Left renal cortex interstitium (tissue), 4 donors: ENCODE measurements around the gene CHRDL2. TPM values are rescaled to one million over a fixed set of nuclear protein-coding genes. Genes with fewer than 3 reads are reported as not detected.
"Not testable (repeated sequence)": the region's sequence is repeated elsewhere in the genome, so short reads cannot be mapped to it uniquely, and the experiment has no call there.

Experiments
- DNase-seq, 4 donors: peaks; one replicate each; pipeline ENCODE4 v3.0.0-alpha.2; 2013; ENCODE audit warnings: low read depth in 4 of 4, low spot score in 2 of 4, missing footprints in 1 of 4
- polyA plus RNA-seq, 4 donors: library from polyadenylated mRNA; unstranded; fragments of 120-200 nt; gene quantifications; one replicate each; pipeline ENCODE4 v1.2.1, GENCODE V29; 2013; ENCODE audit not compliant: insufficient read length in 4 of 4

Gene CHRDL2, protein sequence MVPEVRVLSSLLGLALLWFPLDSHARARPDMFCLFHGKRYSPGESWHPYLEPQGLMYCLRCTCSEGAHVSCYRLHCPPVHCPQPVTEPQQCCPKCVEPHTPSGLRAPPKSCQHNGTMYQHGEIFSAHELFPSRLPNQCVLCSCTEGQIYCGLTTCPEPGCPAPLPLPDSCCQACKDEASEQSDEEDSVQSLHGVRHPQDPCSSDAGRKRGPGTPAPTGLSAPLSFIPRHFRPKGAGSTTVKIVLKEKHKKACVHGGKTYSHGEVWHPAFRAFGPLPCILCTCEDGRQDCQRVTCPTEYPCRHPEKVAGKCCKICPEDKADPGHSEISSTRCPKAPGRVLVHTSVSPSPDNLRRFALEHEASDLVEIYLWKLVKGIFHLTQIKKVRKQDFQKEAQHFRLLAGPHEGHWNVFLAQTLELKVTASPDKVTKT
- under 1 TPM; 0.19 to 0.99 (median 0.54) TPM for polyA plus RNA-seq

DNA sequence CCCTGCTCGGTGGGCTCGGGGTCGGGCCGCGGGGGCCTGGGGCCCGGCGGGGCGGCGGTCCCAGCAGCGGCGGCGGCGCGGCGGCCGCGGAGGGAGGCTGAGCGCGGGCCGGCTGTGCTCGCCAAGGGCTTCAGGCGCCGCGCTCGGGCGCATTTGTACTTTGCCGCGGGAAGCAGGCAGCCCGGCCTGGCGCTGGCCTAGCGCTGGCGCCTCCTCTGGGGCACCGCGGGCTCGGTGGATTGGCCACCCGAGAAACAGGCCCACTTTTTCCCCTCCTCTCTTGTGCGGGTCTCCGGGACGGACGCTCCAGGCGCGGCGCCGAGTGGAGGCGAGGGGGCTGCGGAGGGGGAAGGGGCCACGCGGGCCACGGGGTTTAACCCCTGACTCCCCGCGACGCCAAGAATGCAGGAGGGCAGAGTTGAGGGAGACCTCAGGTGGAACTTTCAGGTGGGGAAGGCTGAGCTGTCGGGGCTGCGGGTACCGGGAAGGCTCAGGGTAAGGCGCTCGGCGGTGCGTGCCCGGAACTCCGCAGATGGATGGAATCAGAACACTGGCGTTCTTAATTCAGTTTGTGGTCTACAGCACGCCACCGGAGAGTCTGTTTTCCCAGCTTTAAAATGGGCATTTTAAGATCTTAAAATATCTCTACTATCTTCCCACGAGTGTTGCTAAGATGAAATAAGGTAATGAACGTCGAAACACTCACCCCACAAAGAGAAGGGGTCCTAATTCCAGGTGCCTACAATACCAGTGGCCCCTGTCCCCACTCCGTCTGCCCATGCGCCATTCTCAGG is at the start of gene CHRDL2:
TSS of gene CHRDL2 (minus strand) at position 126 of the 794 bp plus-strand sequence. CDS start 538 bp downstream, outside the sequence.
- no peak for DNase-seq

DNA sequence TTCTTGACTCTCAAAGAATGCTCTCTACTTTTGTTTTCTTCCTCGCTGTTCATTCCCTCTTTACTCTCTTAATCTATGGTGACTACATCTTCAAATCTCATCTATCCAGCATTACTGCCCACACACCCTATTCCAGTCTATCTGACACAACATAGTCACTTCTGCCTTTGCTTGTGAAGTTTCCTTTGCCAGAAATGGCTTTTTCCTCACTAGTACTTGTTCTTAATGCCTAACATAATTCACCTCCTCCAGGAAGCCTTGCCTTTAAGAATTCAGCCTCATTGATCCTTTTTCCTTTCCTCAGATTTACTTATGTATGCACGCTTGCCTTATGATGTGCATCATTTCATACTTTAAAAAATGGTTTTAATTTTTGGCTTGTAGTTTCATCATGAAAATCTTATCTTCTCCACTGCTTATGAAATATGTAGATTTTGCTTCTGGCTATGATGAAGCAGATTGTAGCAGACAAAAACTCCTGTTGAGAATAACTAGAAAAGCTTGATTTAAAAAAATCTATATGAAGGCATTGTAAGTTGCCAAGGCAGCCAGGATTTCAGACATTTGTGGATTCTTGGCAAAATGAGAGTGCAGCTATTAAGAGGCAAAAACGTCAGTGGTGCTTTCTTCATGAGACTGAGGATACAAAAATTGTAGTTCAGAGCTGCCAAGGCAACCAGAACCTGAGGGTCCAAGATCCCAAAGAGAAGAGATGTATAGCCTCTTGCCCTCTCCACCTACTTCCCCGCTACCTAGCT is 49.2 kb upstream of the CHRDL2 start:
- DNase-seq: no peak

DNA sequence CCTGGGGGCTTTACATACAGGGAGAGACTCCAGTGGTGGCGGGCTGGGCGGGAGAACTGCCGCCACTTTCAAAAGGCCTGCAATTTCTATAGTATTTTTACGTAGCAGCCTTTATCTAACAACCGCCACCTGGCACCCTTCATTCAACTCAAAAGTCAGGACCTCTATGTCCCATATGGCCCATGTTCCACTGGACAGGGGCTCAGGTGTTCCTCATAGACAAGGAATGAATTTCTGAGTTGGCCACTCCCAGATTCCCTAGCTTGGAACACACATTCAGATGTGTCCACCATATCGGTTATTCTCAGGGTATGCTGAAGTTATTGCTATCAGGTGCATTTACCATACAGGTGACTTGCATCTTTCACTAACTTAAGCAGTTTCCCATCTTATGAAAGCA is 47.4 kb upstream of the CHRDL2 start:
- DNase-seq: no peak

DNA sequence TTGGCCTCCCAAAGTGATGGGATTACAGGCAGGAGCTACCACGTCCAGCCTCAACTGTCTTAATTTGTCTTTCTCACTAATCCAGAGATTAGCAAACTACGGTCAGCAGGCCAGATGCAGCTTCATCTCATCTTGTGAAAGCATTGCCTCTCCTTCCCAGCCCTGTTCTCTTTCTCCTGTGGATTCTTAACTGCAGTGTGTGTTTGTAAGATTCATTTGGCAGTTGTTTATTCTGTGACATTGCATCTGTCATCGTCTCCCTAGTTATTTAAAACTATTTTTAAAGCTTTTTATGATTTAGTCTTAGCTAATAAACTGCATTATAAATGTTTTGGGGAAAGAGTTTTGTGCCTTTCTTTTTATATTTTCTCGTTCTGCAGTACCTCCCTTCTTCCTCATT is 46.7 kb upstream of the CHRDL2 start:
- no peak for DNase-seq

DNA sequence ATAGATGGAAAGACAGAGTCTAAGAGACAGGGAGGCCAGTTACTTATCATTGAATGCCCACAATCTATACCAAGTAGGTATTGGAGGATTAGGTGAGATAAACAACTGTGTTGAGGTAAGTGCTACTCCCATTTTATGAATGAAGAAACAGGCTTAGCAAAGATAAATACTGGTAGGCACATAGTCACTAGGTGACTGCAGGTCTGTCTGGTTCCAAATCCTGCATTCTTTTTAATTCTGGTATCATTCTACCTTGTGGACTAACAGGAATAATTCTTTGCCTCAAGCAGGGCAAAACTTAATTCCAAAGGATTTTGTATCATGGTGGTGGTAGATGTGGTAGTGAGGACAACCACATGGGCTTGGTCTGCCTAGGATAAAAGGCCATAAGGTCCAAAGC is 45.8 kb upstream of the CHRDL2 start:
- no peak for DNase-seq

DNA sequence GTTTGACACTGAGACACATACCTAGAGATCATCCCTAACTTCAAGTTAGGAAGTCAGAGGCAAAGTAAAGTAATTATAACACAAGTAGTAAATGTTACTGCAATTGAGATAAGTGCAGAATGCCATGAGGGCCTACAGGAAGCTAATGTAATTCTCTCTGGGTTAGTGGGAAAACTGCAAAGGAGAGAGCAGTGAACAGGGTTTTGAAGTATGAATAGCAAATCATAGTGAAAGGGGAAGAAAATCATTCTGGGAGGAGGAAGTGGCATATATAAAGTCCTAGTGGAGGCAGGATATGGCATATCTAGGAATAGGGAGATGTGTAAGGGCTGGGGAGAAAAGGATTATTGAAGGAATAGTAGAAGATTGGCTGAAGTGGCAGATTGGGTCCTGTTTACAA is 45.3 kb upstream of the CHRDL2 start:
- no peak for DNase-seq

DNA sequence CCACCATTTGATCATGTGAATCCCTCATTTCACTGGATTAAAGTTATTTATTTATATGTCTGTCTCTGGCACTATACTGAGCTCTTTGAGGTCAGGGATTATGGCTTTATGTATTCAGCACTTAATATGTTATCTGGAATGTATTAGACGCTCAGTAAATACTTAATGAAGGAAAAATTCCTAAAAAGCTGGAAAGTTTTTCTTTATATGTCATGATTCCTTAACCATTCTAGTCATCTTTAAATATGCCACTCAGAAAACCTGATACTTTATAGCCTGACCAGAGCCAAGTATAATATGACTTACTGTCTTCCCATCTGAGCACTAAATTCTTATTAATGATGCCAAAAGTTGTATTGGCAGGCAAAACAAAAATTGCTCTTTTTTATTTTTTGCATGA is 44.5 kb upstream of the CHRDL2 start:
- no peak for DNase-seq

DNA sequence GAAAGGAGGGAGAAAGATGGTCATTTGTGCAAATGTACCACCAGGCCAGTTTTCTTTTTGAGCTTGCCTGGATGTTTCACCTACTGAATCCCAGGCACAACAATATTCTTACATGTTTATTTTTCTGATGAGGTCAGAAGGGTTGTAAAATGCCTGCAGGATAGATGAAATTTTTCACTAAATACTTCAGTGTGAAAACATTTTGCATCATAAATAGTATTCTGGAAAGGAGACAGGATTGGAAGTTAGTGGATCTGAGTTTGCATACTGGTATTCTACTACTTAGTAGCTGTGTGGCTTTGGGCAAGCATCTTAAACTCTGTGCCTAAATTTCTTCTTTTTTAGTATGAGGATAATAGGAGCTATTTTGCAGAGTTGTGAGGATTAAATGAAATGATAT is 42.2 kb upstream of the CHRDL2 start:
- no peak for DNase-seq

DNA sequence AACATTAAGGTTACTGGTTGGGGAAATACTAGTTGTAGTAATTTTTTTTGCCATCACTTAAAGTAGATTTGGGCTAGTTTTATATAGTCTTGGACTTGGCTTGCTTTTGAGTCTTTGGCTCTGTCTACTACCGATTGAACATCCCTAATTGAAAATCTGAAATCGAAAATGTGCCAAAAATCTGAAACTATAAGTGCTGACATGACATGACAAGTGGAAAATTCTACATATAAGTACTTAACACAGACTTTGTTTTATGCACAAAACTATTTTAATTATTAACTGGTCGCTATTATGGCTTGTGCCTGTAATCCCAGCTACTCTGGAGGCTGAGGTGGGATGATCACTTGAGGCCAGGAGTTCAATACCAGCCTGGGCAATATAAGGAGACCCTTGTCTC is 39.9 kb upstream of the CHRDL2 start:
- no peak for DNase-seq

DNA sequence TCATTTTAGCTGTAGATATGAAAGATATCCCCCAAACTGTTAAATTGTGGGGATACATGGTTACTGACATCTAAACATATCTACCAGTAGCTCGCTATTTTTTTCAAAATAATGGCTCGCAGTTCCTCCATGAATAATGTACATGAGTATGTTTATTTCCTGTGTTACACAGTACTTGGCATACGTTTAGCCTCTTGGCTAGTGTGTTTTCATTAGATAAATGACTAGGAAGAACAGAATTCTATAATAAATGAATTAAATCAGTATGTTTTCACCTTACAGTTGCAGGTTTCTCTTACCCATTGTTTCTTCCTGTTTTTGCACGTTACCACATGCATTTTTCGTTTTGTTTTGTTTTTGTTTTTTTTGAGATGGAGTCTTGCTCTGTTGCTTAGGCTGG is 39.2 kb upstream of the CHRDL2 start:
- no peak for DNase-seq

DNA sequence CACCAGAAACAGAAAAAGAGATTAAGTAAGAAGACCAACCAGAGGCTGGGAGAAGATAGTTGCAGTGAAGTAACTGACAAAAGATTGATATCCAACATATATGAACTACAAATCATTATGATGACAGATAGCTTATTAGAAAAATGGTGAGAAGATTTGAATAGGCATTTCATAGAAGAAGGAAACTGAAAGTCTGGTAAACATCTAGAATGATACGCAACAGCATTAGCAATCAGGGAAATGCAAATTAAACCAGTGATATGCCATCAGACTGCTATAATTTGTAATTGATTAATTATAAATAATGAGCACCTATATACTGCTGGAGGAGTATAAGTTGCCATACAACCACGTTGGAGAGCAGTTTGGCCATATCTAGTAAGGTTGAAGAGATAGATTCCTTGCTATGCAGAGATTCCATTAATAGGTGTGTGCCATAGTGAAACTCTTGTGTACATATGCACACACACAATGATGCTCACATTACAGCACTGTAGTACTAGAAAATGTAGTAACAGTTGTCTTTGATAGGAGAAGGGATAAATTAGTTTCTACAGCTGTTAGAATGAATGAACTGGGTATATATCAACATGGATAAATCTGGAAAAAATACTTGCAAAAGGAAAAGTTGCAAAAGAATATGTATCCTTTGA is 38.0 kb upstream of the CHRDL2 start:
- no peak for DNase-seq

DNA sequence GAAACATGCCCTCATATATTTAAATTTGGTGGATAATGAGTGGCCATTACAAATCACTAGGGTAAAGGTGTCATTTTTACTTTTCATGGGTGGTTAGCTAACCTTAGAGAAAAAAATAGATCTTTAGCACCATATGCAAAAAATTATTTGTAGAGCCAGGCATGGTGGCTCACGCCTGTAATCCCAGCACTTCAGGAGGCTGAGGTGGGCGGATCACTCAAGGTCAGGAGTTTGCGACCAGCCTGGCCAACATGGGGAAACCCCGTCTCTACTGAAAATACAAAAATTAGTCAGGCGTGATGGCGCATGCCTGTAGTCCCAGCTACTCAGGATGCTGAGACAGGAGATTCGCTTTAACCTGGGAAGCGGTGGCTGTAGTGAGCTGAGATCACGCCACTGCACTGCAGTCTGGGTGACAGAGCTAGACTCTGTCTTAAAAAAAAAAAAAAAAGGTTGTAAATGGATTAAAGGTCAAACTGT is 37.0 kb upstream of the CHRDL2 start:
- not testable (repeated sequence) for DNase-seq

DNA sequence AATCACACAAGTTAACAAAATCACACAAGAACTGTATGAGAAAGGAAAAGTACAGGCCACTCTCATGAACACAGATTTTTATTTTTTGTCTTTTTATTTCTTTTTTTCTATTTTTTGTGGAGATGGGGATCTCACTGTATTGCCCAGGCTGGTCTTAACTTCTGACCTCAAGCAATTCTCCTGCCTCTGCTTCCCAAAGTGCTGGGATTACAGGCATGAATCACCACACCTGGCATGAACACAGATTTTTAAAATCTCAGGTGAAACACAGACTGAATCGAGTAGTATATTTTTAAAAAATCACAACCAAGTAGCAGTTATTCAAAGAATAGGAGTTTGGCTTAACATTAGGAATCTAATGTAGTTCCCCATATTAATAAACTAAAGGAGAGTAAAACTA is 35.7 kb upstream of the CHRDL2 start:
- no peak for DNase-seq

DNA sequence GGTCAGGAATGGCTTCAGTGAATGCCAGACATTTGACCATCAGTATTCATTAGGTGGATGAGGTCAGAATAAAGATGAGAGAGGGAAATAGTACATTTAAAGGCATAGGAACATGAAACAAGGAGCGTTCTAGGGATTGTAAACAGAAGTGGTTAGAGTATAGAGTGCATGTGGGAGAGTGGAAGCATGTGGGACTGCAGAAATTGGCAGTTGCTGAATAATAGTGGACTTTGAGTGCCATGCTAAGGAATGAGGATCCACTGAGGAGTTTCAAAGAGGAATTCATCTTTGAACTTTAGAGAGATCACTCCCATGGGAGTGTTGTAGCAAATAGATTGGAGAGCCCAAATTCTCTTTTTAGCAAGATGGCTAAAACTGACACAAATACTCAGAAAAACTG is 25.3 kb upstream of the CHRDL2 start:
- DNase-seq: no peak

DNA sequence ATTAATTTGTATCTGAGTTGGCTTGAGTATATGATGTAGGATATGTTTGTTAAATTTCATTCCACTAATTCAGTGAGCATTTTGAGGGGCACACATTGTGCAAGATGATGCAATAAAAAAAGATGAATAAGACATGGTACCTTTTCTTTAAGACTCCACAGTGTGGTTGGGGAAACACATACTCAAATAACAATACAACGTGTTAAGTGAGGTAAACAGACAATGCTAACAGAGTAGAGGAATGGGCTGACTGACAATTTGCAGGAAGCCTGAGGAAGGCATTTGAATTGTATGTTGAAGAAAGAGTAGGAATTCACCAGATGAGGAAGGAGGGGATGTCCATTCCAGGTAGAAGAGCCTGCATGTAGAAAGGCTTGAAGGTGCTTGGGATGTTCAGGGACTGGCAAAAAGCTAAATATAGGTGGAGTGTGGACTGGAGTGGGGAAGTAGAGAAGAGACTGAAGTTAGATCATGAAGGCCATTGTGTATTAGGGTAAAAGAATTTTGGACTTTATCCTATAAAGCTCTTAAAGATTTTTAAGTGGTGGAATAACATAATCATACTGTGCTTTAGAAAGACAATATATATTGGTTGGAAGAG is 24.3 kb upstream of the CHRDL2 start:
- DNase-seq: no peak

DNA sequence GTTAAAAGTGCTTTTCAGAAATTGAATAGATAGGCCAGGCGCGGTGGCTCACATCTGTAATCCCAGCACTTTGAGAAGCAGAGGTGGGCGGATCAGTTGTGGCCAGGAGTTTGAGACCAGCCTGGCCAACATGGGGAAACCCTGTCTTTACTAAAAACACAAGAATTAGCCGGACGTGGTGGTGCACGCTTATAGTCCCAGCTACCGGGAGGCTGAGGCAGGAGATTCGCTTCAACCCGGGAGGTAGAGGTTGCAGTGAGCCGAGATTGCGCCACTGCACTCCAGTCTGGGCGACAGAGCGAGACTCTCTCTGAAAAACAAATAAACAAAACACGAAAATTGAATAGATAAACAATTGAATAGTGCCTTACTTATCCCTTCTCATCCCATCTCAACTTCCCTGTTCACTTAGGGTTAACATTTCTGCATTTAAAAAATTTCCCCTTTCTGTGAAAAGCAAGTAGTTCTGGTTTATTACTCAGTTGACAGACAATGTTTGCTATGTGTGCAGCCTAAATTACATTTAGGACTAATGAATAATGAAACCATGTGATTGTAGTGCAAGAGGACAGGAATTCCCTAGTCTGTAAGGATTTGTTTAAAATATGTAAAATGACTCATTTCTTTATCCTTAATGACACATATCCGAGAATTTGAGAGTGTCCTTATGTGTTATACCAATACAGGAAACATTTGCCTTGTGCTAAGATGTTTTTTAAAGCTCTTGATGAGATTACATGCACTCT is 23.5 kb upstream of the CHRDL2 start:
- DNase-seq: no peak

DNA sequence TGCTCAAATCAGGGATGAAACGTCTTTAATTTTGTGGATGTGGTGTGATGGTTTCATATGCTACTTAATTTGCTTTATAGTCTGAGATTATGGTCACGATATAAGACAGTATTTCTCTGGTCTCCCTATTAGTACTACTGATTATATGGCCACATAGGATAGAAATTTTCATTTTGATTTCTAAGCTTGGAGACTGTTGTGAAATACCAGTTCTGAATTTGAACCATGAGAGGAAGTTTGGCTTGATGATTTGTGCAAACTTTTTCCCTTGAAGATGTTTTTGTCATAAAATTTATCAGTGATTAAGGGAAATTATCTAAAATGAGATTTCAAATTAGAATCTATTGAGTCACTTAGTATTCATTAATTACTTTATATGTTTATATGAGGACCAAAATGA is 20.1 kb upstream of the CHRDL2 start:
- no peak for DNase-seq

DNA sequence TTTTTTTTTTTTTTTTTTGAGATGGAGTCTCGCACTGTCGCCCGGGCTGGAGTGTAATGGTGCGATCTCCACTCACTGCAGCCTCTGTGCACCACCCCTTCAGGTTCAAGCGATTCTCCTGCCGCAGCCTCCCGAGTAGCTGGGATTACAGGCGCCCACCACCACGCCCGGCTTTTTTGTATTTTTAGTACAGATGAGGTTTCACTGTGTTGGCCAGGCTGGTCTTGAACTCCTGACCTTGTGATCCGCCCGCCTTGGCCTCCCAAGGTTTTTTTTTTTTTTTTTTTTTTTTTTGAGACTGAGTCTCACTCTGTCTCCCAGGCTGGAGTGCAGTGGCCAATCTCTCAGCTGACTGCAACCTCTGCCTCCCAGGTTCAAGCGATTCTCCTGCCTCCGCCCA is 19.4 kb upstream of the CHRDL2 start:
- not testable (repeated sequence) for DNase-seq

DNA sequence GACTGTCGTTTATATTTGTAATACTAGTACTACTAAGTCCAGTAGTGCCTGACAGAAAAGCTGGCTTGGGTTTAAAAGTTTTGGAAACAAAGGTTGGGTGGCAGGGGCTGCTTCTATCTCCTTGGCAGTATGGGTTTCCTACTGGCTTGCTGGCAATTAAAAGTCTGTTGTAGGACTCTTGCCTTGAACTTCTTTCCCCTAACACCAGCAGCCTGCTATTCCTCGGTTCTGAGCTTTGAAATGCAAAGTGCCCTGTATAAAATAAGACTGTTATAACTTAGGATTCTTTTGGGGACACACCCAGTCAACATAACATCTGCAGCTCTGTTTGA is 18.7 kb upstream of the CHRDL2 start:
- no peak for DNase-seq
